GM18861 (cell line): ENCODE results near the gene KIF16B.
"Not testable (repeated sequence)": the region's sequence is repeated elsewhere in the genome, so short reads cannot be mapped to it uniquely, and the experiment has no call there.

Experiments used
- ATAC-seq: cut with Tn5 transposase; IDR thresholded peaks from one replicate; pipeline ENCODE4 v1.9.1; 2021; ENCODE audit not compliant: unreplicated experiment

Gene KIF16B

DNA sequence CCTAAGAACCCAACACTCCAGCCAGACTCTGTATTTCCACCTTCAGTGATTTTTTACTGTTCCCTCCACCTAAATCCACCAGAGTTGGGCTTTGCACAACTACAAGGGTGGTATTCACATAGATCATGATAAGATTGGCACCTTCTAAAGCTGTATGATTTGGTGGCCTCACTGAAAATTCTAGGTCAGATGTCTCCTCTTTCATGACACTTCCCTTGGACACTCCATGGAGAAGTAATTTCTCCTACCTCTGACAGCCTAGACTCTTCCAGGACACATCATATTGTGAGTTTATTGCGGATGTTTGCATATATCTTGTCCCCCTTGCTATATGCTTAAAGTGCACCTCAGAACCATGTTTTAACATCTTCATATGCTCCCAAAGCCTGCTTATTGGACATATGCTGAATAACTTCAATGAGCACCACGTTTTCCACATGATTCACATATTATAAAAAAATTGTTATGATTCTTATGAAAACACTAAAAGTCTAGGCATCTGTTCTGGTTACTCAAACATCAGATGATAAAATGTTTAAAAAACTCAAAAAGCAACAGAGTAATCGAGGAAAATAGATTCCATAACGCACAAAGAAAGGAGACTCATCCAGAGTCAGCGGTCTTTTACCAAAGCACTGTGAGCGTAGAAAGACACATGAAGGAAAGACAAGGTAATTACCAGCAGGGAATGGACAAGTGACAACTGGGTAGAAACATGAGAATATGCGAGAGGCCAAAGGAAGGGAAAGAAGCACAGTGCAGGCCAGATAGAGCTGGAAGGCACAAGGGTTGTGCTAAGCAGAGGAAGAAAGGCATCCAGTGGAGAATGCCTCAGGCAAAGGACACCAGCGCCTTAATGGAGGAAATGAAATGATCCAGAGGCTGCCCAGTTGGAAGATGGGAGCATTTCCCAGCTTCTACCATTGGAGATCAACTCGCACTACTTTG is 46.5 kb downstream of the KIF16B start:
- ATAC-seq, result no peak

DNA sequence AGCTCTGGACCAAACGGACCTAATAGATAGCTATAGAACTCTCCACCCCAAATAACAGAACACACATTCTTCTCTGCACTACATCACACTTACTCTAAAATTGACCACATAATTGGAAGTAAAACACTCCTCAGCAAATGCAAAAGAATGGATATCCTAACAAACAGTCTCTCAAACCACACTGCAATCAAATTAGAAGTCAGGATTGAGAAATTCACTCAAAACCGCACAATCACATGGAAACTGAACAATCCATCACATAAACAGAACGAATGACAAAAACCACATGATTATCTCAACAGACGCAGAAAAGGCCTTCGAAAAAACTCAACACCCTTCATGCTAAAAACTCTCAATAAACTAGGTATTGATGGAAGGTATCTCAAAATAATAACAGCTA is 50.6 kb downstream of the KIF16B start:
- not testable (repeated sequence) for ATAC-seq

DNA sequence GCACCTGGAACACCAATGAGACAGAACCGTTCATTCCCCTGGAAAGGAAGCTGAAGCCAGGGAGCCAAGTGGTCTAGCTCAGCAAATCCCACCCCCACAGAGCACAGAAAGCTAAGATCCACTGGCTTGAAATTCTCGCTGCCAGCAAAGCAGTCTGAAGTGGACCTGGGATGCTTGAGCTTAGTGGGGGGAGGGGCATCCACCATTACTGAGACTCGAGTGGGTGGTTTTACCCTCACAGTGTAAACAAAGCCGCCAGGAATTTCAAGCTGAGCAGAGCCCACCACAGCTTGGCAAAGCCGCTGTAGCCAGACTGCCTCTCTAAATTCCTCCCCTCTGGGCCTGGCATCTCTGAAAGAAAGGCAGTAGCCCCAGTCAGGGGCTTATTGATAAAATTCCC is 53.1 kb downstream of the KIF16B start:
- no peak for ATAC-seq

GRCh38 chr20:16519673-16520072 is 53.6 kb downstream of the KIF16B start:
- not testable (repeated sequence) for ATAC-seq

DNA sequence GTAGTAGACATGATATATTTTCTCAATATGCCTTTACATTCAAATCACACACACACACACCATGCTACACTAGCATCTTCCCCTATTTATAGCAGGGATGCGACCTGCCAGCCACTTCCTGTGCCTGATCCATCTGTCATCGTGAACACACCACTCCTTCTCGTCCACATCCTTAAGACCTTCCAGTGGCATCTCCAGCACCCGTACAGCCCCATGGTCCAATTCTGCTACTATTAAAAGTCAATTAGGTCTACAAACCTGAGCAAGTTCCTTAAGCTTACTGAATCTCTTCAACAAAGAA is 54.5 kb downstream of the KIF16B start:
- ATAC-seq, result no peak

- no peak for ATAC-seq
Measured at GRCh38 chr20:16517946-16518783, 55.1 kb downstream of the KIF16B start.

GRCh38 chr20:16516794-16517193 is 56.5 kb downstream of the KIF16B start:
- no peak for ATAC-seq

- ATAC-seq, result no peak
Measured at GRCh38 chr20:16515046-16515445, 58.2 kb downstream of the KIF16B start.

DNA sequence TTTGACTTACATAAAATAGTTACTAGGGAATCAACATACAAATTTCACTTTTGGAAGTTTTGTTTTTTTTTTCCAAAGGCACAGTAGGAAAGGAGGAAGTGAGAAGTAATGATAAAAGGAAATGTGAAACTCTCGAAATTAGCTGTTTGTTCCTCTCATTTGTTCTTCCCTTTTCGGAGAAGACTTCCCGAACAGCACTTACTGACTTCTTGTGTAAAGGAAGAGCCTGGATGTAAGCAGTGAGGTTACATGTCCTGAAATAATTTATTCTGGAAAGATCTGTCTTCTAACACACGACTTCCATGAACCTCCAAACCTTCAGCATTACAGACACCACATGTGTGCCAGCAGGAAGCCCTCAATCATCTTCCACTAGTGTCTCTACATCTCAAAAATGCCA is 59.1 kb downstream of the KIF16B start:
- ATAC-seq, result no peak

DNA sequence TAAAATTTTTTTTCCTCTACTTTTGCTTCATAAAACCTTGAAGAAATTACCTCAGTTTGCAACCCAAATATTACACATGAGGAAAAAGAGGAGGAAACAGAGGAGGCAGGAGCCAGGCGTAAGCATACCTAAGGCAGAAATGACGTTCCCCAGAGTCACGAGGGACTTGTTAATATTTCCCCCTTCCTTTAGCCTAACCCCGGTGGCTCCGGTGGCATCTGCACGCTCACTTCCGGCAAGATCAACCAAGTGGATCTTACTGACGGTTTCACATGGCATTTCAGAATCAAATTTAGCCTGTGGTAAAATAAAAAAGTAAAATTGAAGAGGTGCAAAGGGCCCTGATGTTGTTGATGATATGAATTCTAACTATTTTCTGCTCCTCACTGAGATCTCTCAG is 67.4 kb downstream of the KIF16B start:
- no peak for ATAC-seq

DNA sequence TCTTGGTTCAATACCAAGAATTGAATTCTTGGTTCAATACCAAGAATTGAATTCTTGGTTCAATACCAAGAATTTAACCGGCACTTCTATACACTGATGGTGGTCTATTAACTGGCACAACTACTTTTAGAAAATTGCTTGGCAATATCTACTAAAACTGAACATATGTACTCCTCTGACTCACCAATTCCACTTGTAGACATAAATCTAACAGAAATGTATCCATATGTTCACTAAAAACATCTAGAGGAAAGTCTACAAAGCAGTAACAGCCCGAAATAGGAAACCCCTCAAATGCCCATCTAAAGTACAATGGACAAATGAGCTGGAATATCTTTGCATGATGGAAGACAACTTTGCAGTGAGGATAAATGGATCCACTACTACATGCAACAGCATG is 71.9 kb downstream of the KIF16B start:
- ATAC-seq, result no peak

DNA sequence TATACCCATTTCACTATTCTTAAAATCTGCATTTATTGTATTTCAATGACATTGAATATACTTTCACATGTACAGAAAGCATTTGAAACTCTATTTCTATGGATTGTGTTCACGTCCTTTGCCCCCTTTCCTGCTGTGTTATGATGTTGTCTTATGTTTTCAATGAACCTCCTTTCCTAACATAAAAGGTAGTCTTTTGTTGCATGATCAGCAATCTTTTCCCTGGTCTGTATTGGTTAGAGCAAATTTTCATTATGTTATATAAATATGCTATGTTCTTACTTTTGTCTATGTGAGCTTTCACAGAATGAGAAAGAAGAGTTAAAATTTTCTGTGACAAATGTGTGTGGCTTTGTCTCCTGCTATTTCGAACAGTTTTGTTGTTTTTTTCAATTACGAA is 73.1 kb downstream of the KIF16B start:
- no peak for ATAC-seq

- ATAC-seq, result no peak
Measured at GRCh38 chr20:16498526-16499253, 74.6 kb downstream of the KIF16B start.

GRCh38 chr20:16497896-16498295 is 75.4 kb downstream of the KIF16B start:
- no peak for ATAC-seq

- ATAC-seq, result no peak
Measured at GRCh38 chr20:16493486-16493885, 79.8 kb downstream of the KIF16B start.

DNA sequence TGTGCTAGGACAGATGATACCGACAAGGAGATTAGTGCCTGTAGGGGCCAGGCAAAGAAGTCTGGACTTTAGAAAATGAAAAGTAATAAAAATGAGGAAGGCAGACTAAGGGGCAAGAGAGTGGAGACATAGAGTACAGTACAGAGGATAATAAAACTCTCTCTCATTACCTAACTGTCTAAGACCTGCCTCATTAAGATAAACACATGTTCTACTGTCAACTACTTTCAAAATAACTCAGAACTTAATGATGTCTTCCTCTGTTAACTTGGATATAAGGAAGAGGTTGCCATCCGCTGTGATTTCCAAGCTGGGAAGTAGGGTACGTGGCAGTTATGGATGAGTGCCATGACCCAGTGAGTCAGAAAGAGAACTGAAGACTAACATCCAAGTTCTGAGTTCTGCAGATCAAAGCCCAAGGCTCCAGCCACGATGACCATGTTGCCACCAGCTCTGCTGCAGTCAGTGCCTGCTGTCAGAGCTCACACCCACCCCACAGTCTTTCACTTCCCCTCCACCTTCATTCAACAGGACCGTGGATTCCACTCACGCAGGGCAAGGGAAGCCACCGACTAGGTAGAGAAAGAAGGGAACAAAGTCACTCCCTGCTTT is 81.8 kb downstream of the KIF16B start:
- no peak for ATAC-seq

GRCh38 chr20:16490696-16491095 is 82.6 kb downstream of the KIF16B start:
- no peak for ATAC-seq

GRCh38 chr20:16488616-16489015 is 84.6 kb downstream of the KIF16B start:
- ATAC-seq, result no peak

GRCh38 chr20:16488086-16488485 is 85.2 kb downstream of the KIF16B start:
- ATAC-seq, result no peak

DNA sequence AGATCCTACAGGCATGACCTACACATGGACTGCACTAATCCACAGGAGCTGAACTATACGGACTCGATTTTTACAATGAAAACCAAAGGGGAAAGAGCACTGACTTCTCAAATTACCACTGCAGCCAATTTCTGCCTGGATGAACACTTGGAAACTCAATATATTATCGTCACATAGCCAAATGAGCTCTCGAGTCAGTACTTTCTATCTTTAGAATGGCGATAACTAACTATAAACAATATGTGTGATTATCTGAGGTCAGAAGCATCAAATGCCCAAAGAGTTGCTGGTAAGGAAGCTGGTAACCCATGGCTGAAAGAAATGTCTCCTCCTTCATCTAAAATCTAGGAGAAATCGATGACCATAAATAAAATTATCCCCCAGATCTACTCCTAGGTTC is 86.7 kb downstream of the KIF16B start:
- no peak for ATAC-seq

DNA sequence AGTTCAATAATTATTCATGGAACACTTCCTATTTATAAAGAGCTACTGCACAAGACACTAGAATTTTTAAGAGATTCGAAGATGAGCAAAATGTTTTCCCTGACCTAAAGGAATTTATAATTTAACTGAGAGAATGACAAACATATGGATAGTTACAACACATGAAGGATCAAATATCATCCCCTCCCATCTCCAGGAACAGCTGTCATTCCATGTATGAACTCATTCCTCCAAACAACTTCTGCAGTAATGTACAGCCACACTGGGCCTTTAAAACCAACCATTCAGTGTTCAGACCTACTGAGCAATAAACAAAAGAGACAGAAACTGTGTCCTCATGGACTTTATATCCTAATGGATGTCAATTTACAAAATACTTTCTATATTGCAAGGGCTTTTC is 87.8 kb downstream of the KIF16B start:
- no peak for ATAC-seq
